Panc1 (cell line): ENCODE results near the gene SKA3. TPM values are rescaled to one million over a fixed set of nuclear protein-coding genes. Genes with fewer than 3 reads are reported as not detected.

Source experiments
- ATAC-seq: fragments of 200-7000 bp; cut with Tn5 transposase; 2 replicates; pipeline ENCODE4 v1.9.1; 2020; ENCODE audit warnings: mild to moderate bottlenecking, moderate library complexity
- BruUV-seq: library from RNA; stranded (reverse); fragments of 400-500 nt; replicated peaks from 2 replicates; lab custom pipeline; 2021; lab: Mats Ljungman, UMichigan
- CTCF ChIA-PET: fragments of 300-600 bp; sonication (Branson Sonifier 250); formaldehyde crosslinking; loops from one replicate; lab custom pipeline; 2022; ENCODE audit warnings: antibody characterized with exemption; lab: Charles Lee
- POLR2A ChIA-PET: fragments of 300-600 bp; sonication (Branson Sonifier 250); formaldehyde crosslinking; loops from one replicate; lab custom pipeline; 2022; ENCODE audit warnings: antibody characterized with exemption; lab: Charles Lee
- DNase-seq: peaks from one replicate; pipeline ENCODE4 v3.0.0-alpha.2; 2010; ENCODE audit warnings: low read depth, low spot score
- H3K27ac ChIP-seq: 2 replicates; pipeline ENCODE4 v1.5.1; 2011; ENCODE audit warnings: mild to moderate bottlenecking, low read length, inconsistent platforms
- H3K27me3 ChIP-seq: fragments of 200-500 bp; sonication (Bioruptor generic); 2 replicates; pipeline ENCODE4 v1.6.0; 2014; ENCODE audit warnings: low read length, inconsistent platforms; ENCODE audit not compliant: control insufficient read depth, insufficient read depth
- H3K36me3 ChIP-seq: fragments of 200-500 bp; sonication (Bioruptor generic); 2 replicates; pipeline ENCODE4 v1.5.1; 2014; ENCODE audit warnings: inconsistent platforms, mild to moderate bottlenecking, low read length, moderate library complexity; ENCODE audit not compliant: control insufficient read depth, insufficient read depth
- H3K4me1 ChIP-seq: 2 replicates; pipeline ENCODE4 v1.5.1; 2011; ENCODE audit warnings: inconsistent platforms, mild to moderate bottlenecking, low read length, moderate library complexity; ENCODE audit not compliant: control insufficient read depth, insufficient read depth
- H3K4me3 ChIP-seq, 2 experiments: 2 replicates each; pipeline ENCODE4 v1.5.1; 2011 to 2012; ENCODE audit warnings: low read depth in 2 of 2, low read length in 2 of 2, mild to moderate bottlenecking in 2 of 2, inconsistent platforms in 1 of 2, moderate library complexity in 1 of 2
- H3K9me3 ChIP-seq: fragments of 200-500 bp; sonication (Bioruptor generic); 2 replicates; pipeline ENCODE4 v1.5.1; 2014; ENCODE audit warnings: low read depth, mild to moderate bottlenecking, inconsistent platforms, low read length, moderate library complexity; ENCODE audit not compliant: control insufficient read depth, insufficient read depth
- CTCF ChIP-seq: fragments of 450-650 bp; IDR thresholded peaks from 2 replicates; pipeline ENCODE4 v1.5.1; 2017; ENCODE audit warnings: mild to moderate bottlenecking
- POLR2AphosphoS5 ChIP-seq: IDR thresholded peaks from 2 replicates; pipeline ENCODE4 v1.6.1; 2012; ENCODE audit warnings: mild to moderate bottlenecking, low read depth, low read length, moderate library complexity
- REST ChIP-seq, 2 experiments: IDR thresholded peaks; 2 replicates each; pipeline ENCODE4 v1.6.1; 2011 to 2012; ENCODE audit warnings: low read depth in 2 of 2, control low read depth in 1 of 2, low read length in 1 of 2, mild to moderate bottlenecking in 1 of 2, moderate library complexity in 1 of 2; ENCODE audit not compliant: insufficient read depth in 1 of 2
- SIN3A ChIP-seq: IDR thresholded peaks from 2 replicates; pipeline ENCODE4 v1.6.1; 2012; ENCODE audit warnings: low read depth, mild to moderate bottlenecking, low read length, moderate library complexity, borderline replicate concordance; ENCODE audit not compliant: insufficient read depth
- TCF7L2 ChIP-seq: IDR thresholded peaks from 2 replicates; pipeline ENCODE4 v1.6.1; 2011; ENCODE audit warnings: mild to moderate bottlenecking, low read depth, low read length, inconsistent platforms
- in situ Hi-C: cut with HindIII; loops from 2 replicates; pipeline ENCODE4 v1.10.0; 2016; ENCODE audit warnings: low sequenced_read_pairs, low pct_unique_long_range_greater_than_20kb
- intact Hi-C: fragments of 100-400 bp; cut with micrococcal nuclease; formaldehyde crosslinking; loops from one replicate; pipeline ENCODE4 v1.10.0; 2022; ENCODE audit not compliant: unreplicated experiment
- total RNA-seq: library from RNA; stranded (reverse); gene quantifications from one replicate; pipeline ENCODE4 v1.2.1, GENCODE V29; 2021; ENCODE audit not compliant: unreplicated experiment

Gene SKA3
- total RNA-seq, 1 experiment from 2014 or later, result 15.1 TPM

GRCh38 chr13:21111546-21111945, 64.8 kb downstream of the SKA3 start:
- no peaks in the 10 kb centered on the region for H3K9me3 ChIP-seq
- POLR2A ChIA-PET, result interaction anchor here (0.7 kb wide), 1 partner anchor 38 kb away, joined by 4 read pairs; no protein-coding TSS in a partner anchor
- no peak for ATAC-seq
- CTCF ChIA-PET, result interaction anchor here (0.7 kb wide), 1 partner anchor 14 kb away, joined by 3 read pairs; no protein-coding TSS in a partner anchor
- H3K4me1 ChIP-seq, result no peaks in the 10 kb centered on the region
- BruUV-seq, result no TSS peak
- in situ Hi-C loops, result no loop called here
- no peaks in the 10 kb centered on the region for H3K36me3 ChIP-seq
- no peak for DNase-seq
- H3K27me3 ChIP-seq, result no peaks in the 10 kb centered on the region
- intact Hi-C loops, result no loop called here
- H3K4me3 ChIP-seq, result no peak overlapping the region
- no peak overlapping the region for H3K27ac ChIP-seq
- TF ChIP-seq SIN3A, result no peak
- no peak for TF ChIP-seq CTCF
- TF ChIP-seq TCF7L2, result no peak
- TF ChIP-seq REST (IDR thresholded peaks at IDR 0.05; ENCODE audit: insufficient read depth in 1 of 2, low read depth in 2 of 2, low read length in 1 of 2), result no peak
- TF ChIP-seq POLR2AphosphoS5, result no peak

- BruUV-seq, result no TSS peak
- H3K4me1 ChIP-seq, result no peaks in the 10 kb centered on the region
- no peak for DNase-seq
- intact Hi-C loops, result no loop called here
- in situ Hi-C loops, result no loop called here
- H3K27ac ChIP-seq, result no peak overlapping the region
- TF ChIP-seq POLR2AphosphoS5 (no peak), TCF7L2 (no peak)
- no peaks in the 10 kb centered on the region for H3K27me3 ChIP-seq
- no peaks in the 10 kb centered on the region for H3K36me3 ChIP-seq
- H3K4me3 ChIP-seq, result no peak overlapping the region
- ATAC-seq, result no peak
- ChIA-PET POLR2A (no interaction called here), CTCF (no interaction called here)
- no peaks in the 10 kb centered on the region for H3K9me3 ChIP-seq
Measured at GRCh38 chr13:21109168-21109567, 67.2 kb downstream of the SKA3 start.

- ChIA-PET CTCF (no interaction called here), POLR2A (no interaction called here)
- DNase-seq (no peak), ATAC-seq (no peak)
- H3K9me3 ChIP-seq, result no peaks in the 10 kb centered on the region
- no peak overlapping the region for H3K27ac ChIP-seq
- in situ Hi-C loops (no loop called here), intact Hi-C loops (no loop called here)
- no peak for TF ChIP-seq REST (IDR thresholded peaks at IDR 0.05; ENCODE audit: insufficient read depth in 1 of 2, low read depth in 2 of 2, low read length in 1 of 2)
- no peak for TF ChIP-seq CTCF
- TF ChIP-seq POLR2AphosphoS5, result no peak
- no peak for TF ChIP-seq TCF7L2
- TF ChIP-seq SIN3A, result no peak
- no TSS peak for BruUV-seq
- H3K4me1 ChIP-seq, result no peaks in the 10 kb centered on the region
- H3K27me3 ChIP-seq, result no peaks in the 10 kb centered on the region
- H3K4me3 ChIP-seq, result no peak overlapping the region
- H3K36me3 ChIP-seq, result no peaks in the 10 kb centered on the region
Measured at GRCh38 chr13:21106089-21106488, 70.3 kb downstream of the SKA3 start.
